NCI-H510A treated with DMSO at 0.1 percent for 48 hours (cell line): ENCODE results near the gene TTLL3.

Source experiments
- DNase-seq: peaks from one replicate; lab custom pipeline; 2025; lab: John Stamatoyannopoulos, UW

TTLL3 gene

DNA sequence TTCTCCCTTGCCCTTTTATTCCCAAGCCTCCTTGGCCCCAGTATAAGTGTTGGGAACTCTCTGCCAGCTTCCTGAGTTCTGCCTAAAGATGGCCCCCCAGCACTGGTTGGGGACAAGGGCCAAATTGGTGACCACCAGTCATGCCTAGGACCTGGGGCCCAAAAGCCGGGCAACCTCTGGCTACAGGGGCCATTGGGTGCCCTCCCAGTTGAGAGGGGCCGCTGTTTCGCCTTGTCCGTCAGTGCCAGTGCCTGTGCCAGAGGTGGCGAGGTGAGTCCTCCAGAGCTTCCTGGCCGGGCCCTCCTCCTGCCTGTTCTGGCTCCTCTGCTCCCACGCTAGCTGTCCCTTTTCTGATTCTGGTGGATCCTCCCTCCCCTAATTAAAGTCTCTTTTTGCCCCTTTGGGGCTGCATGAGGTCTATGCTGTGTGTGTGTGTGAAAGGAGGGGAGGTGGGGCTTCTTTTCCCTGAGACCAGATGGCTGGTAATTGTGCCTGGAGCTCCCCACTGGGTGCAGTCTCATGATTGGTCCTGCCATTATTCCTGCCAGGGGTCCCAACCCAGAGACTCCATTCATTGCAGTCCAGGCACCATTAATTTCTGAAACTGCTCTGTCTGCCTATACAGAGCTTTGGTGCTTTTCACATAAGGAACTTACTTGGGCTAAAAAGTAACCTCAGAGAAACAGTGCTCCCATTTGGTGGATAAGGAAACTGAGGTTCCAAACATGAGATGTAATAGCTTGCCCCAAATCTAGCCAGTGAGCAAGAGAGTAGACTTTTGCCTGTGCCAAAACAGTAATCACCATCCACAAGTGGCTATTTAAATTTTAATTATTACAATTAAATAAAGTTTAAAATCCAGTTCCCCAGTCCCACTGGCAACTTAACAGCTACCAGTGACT lies 3.1 kb upstream of the TTLL3 start:
- DNase-seq = no peak

DNA sequence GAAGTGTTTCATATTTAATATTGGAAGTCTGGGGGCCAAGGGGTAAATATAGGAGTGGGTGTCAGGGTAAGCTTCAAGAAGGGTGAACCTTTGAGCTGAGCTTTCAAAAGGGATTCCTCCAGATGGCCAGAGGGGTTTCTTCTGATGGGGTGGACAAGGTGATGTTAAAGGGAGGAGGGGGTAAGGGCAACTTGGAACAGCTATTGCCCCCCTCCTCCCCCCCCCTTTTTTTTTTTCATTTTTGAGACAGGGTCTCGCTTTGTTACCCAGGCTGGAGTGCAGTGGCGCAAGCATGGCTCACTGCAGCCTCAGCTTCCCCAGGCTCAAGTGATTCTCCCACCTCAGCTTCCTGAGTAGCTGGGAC lies 2.1 kb upstream of the TTLL3 start:
- no peak for DNase-seq

DNA sequence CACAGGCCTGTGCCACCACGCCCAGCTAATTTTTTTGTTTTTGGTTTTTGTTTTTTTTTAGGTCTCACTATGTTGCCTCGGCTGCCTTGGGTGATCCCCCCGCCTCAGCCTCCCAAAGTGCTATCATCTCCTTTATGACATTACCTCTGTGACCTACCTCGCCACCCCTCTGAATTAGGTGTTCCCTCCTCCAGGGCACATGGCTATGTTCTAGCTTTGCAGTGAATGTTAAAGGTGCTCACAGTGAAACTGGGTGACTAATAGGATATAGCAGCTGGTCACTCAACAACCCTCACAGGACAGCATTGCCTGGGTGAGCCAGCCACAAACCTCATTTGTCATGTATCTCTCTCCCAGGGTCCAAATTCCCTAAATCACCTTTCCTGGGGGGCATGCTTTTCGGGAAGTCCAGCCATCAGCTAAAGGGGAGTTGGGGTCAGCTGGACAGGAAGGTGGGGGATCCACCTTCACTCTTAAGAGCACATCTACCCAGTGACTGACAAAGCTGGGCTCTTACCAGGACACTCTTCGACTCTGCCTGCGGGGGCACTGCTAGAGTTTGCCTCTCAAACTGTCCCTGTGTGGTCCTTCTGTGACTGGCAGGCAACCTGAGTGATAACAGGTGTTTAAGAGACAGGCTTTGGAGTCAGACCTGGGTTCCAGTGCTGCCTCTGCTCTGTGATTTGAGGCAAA lies 1.6 kb upstream of the TTLL3 start:
- no peak for DNase-seq

DNA sequence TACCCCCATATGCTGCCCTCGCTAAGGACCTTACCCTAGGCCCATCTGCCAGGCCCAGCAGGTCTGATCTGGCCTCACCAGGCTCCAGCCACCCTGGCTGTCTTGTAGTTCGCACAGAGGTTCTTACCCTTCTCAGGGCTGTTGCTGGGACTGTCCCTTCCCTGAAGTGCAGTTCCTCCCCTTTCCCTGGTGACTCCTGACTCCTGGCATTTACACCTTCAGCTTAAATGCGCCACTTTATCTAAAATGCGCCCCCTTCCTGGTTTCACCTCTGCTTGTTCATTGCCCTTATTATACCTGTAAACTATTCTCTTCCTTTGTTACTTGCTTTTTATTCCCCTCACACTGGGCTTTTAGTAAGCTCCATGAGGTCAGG lies 835 bp upstream of the TTLL3 start:
- DNase-seq = peak; percentile 43

DNA sequence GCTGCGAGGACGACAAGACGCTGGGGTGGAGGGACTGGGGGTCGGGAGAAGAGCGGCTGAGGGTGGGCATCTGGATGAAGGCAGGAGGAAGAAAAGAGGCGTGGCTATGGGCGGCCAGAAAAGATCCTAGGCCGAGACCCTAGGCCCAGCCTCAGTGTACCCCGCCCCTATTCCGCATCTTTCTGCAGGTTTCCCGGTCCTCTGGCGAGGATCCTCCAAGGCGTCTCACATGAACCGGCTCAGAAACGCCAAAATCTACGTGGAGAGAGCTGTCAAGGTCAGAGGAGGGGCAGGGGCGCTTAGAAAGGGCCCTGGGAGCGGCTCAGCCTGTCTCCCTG lies 340 bp downstream of the TTLL3 start:
- no peak for DNase-seq

DNA sequence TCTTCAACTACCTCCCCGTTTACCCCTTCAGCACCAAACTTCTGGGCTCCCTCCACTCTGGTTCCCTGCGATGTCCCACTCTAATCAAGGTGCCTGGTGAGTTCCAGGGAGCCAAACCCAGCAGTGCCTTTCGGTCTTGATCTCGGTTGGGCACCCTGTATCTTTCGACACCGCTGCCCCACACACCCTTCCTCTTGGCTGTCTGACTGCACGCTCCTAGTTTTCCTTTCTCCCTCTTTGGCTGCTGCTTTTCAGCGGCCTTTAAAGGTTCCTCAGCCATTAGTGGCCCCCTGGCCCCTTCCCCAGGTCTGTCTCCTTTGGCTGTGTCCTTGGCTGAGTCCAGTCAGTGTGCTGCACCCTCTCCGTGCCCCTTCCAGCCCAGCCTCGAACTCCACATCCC lies 784 bp downstream of the TTLL3 start:
- no peak for DNase-seq

DNA sequence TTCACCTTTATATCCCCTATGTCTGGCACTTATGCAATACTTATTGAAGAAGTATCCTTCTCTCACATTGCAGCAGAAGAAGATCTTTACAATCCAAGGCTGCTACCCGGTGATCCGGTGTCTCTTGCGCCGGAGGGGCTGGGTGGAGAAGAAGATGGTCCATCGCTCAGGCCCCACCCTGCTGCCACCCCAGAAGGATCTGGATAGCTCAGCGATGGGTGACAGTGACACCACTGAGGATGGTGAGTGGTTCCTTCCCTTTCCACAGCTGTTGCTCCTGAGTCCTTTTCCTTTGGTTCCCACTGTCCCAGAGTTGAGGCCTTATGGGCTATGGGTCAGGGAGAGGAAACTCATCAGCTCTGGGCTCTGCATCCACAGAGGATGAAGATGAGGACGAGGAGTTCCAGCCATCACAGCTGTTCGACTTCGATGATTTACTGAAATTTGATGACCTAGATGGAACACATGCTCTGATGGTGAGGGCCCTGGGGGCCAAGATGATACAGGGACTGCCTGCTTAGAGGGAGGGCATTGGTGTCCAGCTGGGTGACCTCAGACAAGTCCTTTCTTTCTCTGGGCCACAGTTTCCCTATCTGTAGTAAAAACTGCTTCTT lies 2.9 kb downstream of the TTLL3 start:
- no peak for DNase-seq

DNA sequence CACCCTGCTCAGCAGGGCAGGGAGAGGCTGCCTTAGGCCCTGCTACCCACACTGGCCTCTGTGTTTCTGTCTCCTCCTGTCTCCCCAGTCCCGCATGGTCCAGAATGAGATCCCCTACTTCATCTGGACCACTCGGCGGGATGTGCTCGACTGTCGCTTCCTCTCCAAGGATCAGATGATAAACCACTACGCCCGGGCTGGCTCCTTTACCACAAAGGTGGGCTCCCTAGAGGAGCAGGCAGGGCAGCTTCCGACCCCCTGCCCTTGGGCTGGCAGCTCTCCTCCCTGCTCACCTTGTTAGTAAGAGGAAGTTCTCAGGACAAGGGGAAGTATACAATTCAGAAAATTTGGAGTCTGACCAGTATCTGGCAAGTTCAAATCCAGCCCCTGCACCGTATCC lies 5.9 kb downstream of the TTLL3 start:
- no peak for DNase-seq

DNA sequence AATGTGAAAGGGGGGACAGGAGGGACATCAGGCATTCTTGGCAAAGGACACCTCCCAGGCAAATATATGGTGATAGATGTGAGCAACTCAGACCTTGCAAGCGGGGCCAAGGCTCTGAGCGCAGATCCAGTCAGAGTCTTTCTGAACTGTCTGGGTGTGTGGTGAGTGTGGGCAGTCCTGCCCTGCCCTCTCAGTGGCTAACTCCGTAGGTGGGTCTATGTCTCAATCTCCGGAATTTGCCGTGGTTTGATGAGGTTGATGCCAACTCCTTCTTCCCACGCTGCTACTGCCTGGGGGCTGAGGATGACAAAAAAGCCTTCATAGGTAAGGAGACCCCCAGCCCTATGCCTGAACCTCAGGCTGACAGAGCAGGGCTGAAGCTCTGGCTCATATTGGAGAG lies 7.4 kb downstream of the TTLL3 start:
- no peak for DNase-seq

DNA sequence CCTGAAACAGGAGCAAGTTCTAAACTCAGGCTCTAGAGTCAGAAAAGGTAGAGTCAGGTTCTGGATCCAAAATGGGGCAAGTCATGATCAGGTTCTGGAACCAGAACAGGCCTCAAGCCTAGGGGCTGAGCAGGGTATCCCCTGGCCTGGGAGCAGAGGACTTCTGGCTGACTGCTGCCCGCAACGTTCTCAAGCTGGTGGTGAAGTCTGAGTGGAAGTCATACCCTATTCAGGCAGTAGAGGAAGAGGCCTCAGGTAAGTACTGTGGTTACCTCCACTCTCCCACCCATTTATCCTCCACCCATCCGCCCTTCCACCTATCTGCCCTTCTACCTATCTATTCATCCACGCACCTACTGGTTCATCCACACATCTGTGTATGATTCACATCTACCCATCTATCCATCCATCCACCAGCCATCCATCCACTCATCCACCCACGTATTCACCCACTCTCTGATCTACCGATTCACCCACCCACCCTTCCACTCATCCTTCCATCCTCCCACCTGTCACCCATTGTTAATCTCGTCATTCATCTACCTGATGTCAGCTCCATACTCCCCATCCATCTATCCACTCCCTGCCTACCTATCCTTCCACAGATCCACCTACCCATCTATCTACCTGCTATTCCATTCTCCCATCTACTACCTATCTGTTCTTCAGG lies 8.7 kb downstream of the TTLL3 start:
- DNase-seq = no peak

DNA sequence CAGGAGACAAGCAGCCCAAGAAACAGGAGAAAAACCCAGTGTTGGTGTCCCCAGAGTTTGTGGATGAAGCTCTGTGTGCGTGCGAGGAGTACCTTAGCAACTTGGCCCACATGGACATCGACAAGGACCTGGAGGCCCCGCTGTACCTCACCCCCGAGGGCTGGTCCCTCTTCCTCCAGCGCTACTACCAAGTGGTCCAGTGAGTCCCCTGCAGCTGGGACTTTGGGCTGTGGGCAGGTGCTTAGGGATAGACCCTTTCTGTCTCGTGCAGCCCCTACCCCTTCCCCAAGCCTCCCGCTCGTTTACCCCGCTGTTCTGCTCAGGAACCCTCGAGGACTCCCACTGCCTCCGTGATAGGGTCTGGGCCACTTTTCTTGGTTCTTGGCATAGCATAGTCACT lies 10.5 kb downstream of the TTLL3 start:
- DNase-seq = no peak

DNA sequence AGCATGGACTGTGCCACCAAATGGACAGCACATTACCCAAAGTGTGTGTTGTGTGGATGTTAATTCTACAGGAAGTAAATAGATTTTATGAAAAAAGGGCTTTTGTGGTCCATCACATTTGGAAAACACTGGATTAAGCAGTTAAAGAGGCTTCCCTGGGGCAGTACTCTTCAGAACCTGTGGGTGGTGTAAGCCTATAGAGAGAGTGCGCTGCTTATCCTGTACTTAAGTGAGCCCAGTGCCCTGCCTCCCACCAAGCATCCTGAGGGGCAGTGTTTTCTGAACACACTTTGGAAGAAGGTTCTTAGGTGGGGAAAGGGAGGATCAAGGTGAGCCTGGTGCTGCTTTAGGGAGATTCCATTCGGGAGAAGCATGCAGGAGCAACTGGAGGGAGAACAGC lies 10.9 kb downstream of the TTLL3 start:
- peak; percentile 1 for DNase-seq

DNA sequence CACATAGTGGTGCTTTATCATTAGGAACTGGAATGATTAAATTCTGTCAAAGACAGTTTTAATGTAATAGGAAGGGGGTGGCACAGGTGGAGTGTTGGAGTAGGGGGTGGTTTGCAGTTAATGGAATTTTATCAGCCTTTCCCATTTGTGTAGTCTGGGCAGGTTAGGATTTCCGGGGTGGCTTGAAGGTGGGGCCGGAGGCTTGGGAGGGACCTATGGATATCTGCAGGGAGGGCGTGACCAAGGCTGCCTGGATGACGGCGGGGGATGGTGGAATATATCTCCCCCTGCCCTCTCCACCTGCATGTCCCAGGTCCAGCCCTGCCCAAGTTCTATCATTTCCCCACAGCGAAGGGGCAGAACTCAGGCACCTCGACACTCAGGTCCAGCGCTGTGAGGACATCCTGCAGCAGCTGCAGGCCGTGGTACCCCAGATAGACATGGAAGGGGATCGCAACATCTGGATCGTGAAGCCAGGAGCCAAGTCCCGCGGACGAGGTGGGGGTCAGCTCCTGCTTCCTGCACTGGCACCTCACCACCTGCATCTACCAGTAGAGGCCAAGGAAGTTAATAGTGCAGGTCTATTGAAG lies 15.5 kb downstream of the TTLL3 start:
- no peak for DNase-seq

DNA sequence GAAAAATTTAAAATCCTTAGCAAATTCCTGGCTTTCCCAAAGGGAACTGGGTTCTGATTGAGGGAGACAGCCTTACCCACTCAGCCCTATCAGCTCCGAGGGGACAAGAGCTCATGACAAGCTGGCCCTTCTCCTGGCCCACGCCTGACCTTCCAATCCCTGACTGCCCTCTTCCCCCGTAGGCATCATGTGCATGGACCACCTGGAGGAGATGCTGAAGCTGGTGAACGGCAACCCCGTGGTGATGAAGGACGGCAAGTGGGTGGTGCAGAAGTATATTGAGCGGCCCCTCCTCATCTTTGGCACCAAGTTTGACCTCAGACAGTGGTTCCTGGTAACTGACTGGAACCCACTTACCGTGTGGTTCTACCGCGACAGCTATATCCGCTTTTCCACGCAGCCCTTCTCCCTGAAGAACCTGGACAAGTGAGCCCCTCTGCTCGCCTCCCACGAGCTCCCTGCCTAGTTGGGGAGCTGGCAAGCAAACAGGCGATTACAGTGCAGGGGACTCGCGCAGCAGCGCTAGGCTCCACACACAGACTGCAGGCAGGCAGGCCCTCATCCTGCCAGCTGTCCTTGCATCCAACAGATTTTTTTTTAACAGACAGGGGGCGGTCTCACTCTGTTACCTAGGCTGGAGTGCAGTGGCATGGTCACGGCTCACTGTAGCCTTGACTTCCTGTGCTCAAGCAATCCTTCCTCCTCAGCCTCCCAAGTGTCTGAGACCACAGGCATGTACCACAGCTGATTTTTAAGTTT lies 16.9 kb downstream of the TTLL3 start:
- DNase-seq = no peak

DNA sequence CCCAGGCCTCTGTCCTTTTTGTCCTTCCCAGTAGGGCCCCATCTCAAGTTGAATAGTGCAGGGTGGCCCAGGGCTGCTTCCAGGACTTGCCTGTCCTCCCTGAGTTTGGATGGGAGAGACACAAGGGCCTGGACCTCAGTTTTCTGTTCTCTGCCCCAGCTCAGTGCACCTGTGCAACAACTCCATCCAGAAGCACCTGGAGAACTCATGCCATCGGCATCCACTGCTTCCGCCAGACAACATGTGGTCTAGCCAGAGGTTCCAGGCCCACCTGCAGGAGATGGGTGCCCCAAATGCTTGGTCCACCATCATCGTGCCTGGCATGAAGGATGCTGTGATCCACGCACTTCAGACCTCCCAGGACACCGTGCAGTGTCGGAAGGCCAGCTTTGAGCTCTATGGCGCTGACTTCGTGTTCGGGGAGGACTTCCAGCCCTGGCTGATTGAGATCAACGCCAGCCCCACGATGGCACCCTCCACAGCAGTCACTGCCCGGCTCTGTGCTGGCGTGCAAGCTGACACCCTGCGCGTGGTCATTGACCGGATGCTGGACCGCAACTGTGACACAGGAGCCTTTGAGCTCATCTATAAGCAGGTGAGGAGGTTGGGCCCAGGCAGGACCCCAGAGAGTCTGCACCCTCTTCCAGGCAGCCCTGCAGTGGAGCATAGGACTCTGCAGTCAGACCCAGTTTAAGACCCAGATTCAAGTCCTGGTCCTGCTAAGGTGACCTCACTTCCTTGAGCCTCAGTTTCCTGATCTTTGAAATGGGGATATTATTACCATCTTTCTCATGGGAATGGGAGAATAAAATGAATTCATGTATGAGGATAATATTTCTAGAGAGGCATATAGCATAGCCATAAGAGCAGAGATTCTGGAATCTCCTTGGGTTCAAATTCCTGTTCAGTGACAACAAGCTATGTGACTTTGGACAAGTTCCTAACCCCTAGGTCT lies 19.0 kb downstream of the TTLL3 start:
- DNase-seq = no peak

DNA sequence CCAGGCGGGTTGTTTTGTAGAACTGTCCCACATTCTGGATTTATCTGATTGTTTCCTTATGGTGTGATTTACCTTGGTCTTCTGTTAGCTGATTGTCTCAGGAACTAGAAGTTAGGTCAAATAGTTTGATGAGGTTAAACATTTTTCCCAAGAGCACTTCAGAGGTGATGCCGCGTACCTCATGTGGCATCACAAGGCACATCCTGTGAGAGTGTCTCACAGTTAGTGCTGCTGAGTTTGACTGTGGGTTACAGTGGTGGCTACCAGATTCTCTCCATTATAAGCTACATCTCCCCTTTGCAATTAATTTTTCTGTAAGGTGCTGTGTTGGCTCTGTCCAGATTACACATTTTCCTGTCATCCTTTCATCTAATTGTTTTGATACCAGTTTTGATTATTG lies 21.2 kb downstream of the TTLL3 start:
- no peak for DNase-seq

DNA sequence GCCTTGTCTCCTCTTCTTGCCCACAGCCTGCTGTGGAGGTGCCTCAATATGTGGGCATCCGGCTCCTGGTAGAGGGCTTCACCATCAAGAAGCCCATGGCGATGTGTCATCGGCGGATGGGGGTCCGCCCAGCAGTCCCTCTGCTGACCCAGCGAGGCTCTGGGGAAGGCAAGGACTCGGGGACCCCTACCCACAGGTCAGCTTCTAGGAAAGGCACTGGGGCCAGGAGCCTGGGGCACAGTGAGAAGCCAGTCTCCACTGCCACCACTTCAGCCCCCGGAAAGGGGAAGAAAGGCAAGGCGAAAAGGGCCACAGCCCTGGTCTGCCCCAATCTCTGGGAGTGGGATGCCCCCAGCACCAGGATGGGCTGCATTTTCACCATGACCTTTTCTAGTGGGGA lies 23.0 kb downstream of the TTLL3 start:
- DNase-seq = no peak

DNA sequence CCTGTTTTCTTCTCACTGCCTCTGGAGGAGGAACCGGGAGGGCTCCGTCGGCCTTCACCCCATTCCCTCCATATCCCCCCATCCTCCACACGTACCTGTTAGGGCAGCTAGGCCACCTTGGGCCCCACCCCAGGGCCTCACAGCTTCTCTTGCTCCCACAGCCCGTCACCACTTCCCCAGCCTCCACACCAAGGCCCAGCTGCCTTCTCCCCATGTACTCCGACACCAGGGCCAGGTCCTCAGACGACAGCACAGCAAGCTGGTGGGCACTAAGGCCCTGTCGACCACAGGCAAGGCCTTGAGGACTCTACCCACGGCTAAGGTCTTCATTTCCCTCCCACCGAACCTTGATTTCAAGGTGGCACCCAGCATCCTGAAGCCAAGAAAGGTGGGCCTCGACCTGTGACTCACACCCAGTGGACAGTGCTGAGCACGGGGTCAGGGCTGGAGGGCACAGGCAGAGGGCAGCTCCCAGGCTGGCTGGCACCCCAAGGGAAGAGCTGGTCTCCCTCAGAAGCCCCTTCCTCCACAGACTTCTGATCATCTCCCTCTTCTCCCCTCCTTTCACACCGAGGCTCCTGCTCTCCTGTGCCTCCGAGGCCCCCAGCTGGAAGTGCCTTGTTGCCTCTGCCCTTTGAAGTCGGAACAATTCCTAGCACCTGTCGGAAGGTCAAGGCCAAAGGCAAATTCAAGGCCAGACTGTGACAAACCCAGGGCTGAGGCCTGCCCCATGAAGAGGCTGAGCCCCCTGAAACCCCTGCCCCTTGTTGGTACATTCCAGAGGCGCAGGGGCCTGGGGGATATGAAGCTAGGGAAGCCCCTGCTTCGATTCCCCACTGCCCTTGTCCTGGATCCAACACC lies 24.7 kb downstream of the TTLL3 start:
- no peak for DNase-seq
